Activated naive CD8-positive, alpha-beta T cell treated with anti-CD3 and anti-CD28 coated beads for 36 hours (primary cell): ENCODE measurements around the gene LSS. TPM values are rescaled to one million over a fixed set of nuclear protein-coding genes. Genes with fewer than 3 reads are reported as not detected.

Experiments used
- DNase-seq: peaks from one replicate; pipeline ENCODE4 v3.0.0; 2021
- H3K27ac Mint-ChIP-seq: one replicate; pipeline ENCODE4 v1.8.0; 2022; ENCODE audit warnings: mild to moderate bottlenecking, moderate library complexity, mixed read lengths
- H3K27me3 Mint-ChIP-seq: one replicate; pipeline ENCODE4 v1.8.0; 2022; ENCODE audit warnings: mild to moderate bottlenecking, mixed read lengths
- H3K36me3 Mint-ChIP-seq: one replicate; pipeline ENCODE4 v1.8.0; 2021; ENCODE audit warnings: mild to moderate bottlenecking, mixed read lengths
- H3K4me1 Mint-ChIP-seq: one replicate; pipeline ENCODE4 v1.8.0; 2021; ENCODE audit warnings: mixed read lengths
- H3K4me3 Mint-ChIP-seq: one replicate; pipeline ENCODE4 v1.8.0; 2022; ENCODE audit warnings: mild to moderate bottlenecking, moderate library complexity, mixed read lengths
- H3K9me3 Mint-ChIP-seq: one replicate; pipeline ENCODE4 v1.8.0; 2022; ENCODE audit warnings: mixed read lengths
- total RNA-seq, 2 experiments: library from RNA; stranded (reverse); gene quantifications; one replicate each; pipeline ENCODE4 v1.2.3, GENCODE V29; 2021

LSS gene
- total RNA-seq = 10 to 100 TPM; 15.8 to 16.7 TPM

- Mint-ChIP-seq H3K4me1 (peaks cover 38% of the 10 kb centered on the region), H3K9me3 (peaks cover 6% of the 10 kb centered on the region), H3K27me3 (no peaks in the 10 kb centered on the region)
Observed at GRCh38 chr21:46228345-46229051, at the start of gene LSS. Gene LSS (minus strand): TSS chr21:46228774. CDS start chr21:46228745, 29 bp downstream.

GRCh38 chr21:46274797-46275390 lies 46.3 kb upstream of the LSS start:
- Mint-ChIP-seq H3K36me3 (peaks cover 29% of the 10 kb centered on the region), H3K9me3 (no peaks in the 10 kb centered on the region), H3K27me3 (no peaks in the 10 kb centered on the region), H3K27ac (no peak overlapping the region), H3K4me1 (peaks cover 4% of the 10 kb centered on the region), H3K4me3 (no peak overlapping the region)
- no peak for DNase-seq

More at GRCh38 chr21:46228345-46229051, at the start of gene LSS:
- DNase-seq = peak; percentile 99
- Mint-ChIP-seq H3K4me3 (peak within 1 kb of the TSS; percentile 88), H3K36me3 (peaks cover 39% of the 10 kb centered on the region), H3K27ac (peak within 1 kb of the TSS; percentile 93)

- Mint-ChIP-seq H3K9me3 (no peaks in the 10 kb centered on the region), H3K4me3 (no peak overlapping the region), H3K36me3 (peaks cover 23% of the 10 kb centered on the region), H3K27me3 (no peaks in the 10 kb centered on the region), H3K27ac (no peak overlapping the region), H3K4me1 (peaks cover 3% of the 10 kb centered on the region)
- no peak for DNase-seq
Observed at GRCh38 chr21:46273341-46273740, 44.8 kb upstream of the LSS start.

GRCh38 chr21:46269466-46269865 lies 40.9 kb upstream of the LSS start:
- Mint-ChIP-seq H3K9me3 (no peaks in the 10 kb centered on the region), H3K36me3 (peaks cover 18% of the 10 kb centered on the region), H3K27me3 (no peaks in the 10 kb centered on the region), H3K4me1 (no peaks in the 10 kb centered on the region), H3K27ac (no peak overlapping the region), H3K4me3 (no peak overlapping the region)
- DNase-seq = no peak

GRCh38 chr21:46268371-46268770 lies 39.8 kb upstream of the LSS start:
- Mint-ChIP-seq H3K4me3 (no peak overlapping the region), H3K36me3 (peaks cover 16% of the 10 kb centered on the region), H3K27me3 (no peaks in the 10 kb centered on the region), H3K9me3 (no peaks in the 10 kb centered on the region), H3K27ac (no peak overlapping the region), H3K4me1 (no peaks in the 10 kb centered on the region)
- no peak for DNase-seq

- H3K27me3 Mint-ChIP-seq = no peaks in the 10 kb centered on the region
- no peak overlapping the region for H3K27ac Mint-ChIP-seq
- no peaks in the 10 kb centered on the region for H3K4me1 Mint-ChIP-seq
- H3K9me3 Mint-ChIP-seq = no peaks in the 10 kb centered on the region
- no peak for DNase-seq
- no peak overlapping the region for H3K4me3 Mint-ChIP-seq
- H3K36me3 Mint-ChIP-seq = peaks cover 7% of the 10 kb centered on the region
Observed at GRCh38 chr21:46266946-46267345, 38.4 kb upstream of the LSS start.

- H3K9me3 Mint-ChIP-seq = no peaks in the 10 kb centered on the region
- no peak overlapping the region for H3K4me3 Mint-ChIP-seq
- H3K27ac Mint-ChIP-seq = no peak overlapping the region
- DNase-seq = no peak
- H3K4me1 Mint-ChIP-seq = no peaks in the 10 kb centered on the region
- peaks cover 8% of the 10 kb centered on the region for H3K36me3 Mint-ChIP-seq
- no peaks in the 10 kb centered on the region for H3K27me3 Mint-ChIP-seq
Observed at GRCh38 chr21:46265736-46266525, 37.4 kb upstream of the LSS start.

- no peak for DNase-seq
- no peaks in the 10 kb centered on the region for H3K4me1 Mint-ChIP-seq
- H3K36me3 Mint-ChIP-seq = peaks cover 9% of the 10 kb centered on the region
- no peak overlapping the region for H3K27ac Mint-ChIP-seq
- H3K27me3 Mint-ChIP-seq = no peaks in the 10 kb centered on the region
- no peaks in the 10 kb centered on the region for H3K9me3 Mint-ChIP-seq
- H3K4me3 Mint-ChIP-seq = no peak overlapping the region
Observed at GRCh38 chr21:46264690-46265144, 36.1 kb upstream of the LSS start.

GRCh38 chr21:46264046-46264689 lies 35.6 kb upstream of the LSS start:
- Mint-ChIP-seq H3K36me3 (peaks cover 9% of the 10 kb centered on the region), H3K4me3 (no peak overlapping the region), H3K27me3 (no peaks in the 10 kb centered on the region), H3K4me1 (no peaks in the 10 kb centered on the region), H3K27ac (no peak overlapping the region), H3K9me3 (no peaks in the 10 kb centered on the region)
- no peak for DNase-seq

- H3K27me3 Mint-ChIP-seq = no peaks in the 10 kb centered on the region
- peaks cover 41% of the 10 kb centered on the region for H3K36me3 Mint-ChIP-seq
- DNase-seq = no peak
- peaks cover 18% of the 10 kb centered on the region for H3K4me1 Mint-ChIP-seq
- H3K9me3 Mint-ChIP-seq = no peaks in the 10 kb centered on the region
- no peak overlapping the region for H3K27ac Mint-ChIP-seq
- H3K4me3 Mint-ChIP-seq = no peak overlapping the region
Observed at GRCh38 chr21:46256501-46256994, 28.0 kb upstream of the LSS start.

GRCh38 chr21:46255758-46256337 lies 27.3 kb upstream of the LSS start:
- H3K9me3 Mint-ChIP-seq = no peaks in the 10 kb centered on the region
- DNase-seq = no peak
- no peaks in the 10 kb centered on the region for H3K27me3 Mint-ChIP-seq
- H3K27ac Mint-ChIP-seq = no peak overlapping the region
- H3K4me1 Mint-ChIP-seq = peaks cover 24% of the 10 kb centered on the region
- peaks cover 43% of the 10 kb centered on the region for H3K36me3 Mint-ChIP-seq
- H3K4me3 Mint-ChIP-seq = no peak overlapping the region

- H3K27ac Mint-ChIP-seq = peak overlapping the region; percentile 80
- no peak overlapping the region for H3K4me3 Mint-ChIP-seq
- no peak for DNase-seq
- H3K4me1 Mint-ChIP-seq = peaks cover 30% of the 10 kb centered on the region
- no peaks in the 10 kb centered on the region for H3K9me3 Mint-ChIP-seq
- H3K36me3 Mint-ChIP-seq = peaks cover 48% of the 10 kb centered on the region
- H3K27me3 Mint-ChIP-seq = no peaks in the 10 kb centered on the region
Observed at GRCh38 chr21:46255166-46255565, 26.6 kb upstream of the LSS start.

GRCh38 chr21:46254208-46254975 lies 25.8 kb upstream of the LSS start:
- DNase-seq = no peak
- Mint-ChIP-seq H3K9me3 (no peaks in the 10 kb centered on the region), H3K27me3 (no peaks in the 10 kb centered on the region), H3K4me3 (no peak overlapping the region), H3K4me1 (peaks cover 31% of the 10 kb centered on the region), H3K36me3 (peaks cover 56% of the 10 kb centered on the region), H3K27ac (peak overlapping the region; percentile 80)

- peak overlapping the region; percentile 80 for H3K27ac Mint-ChIP-seq
- H3K4me1 Mint-ChIP-seq = peaks cover 29% of the 10 kb centered on the region
- no peaks in the 10 kb centered on the region for H3K9me3 Mint-ChIP-seq
Observed at GRCh38 chr21:46253610-46254124, 25.1 kb upstream of the LSS start.

More at GRCh38 chr21:46253610-46254124, 25.1 kb upstream of the LSS start:
- H3K36me3 Mint-ChIP-seq = peaks cover 60% of the 10 kb centered on the region
- H3K27me3 Mint-ChIP-seq = no peaks in the 10 kb centered on the region
- peak; percentile 53 for DNase-seq
- H3K4me3 Mint-ChIP-seq = no peak overlapping the region
